ENCODE data around the gene ATP13A2. TPM values are rescaled to one million over a fixed set of nuclear protein-coding genes. Genes with fewer than 3 reads are reported as not detected.

The ATP13A2 gene
- total RNA-seq, 1 experiment from 2014 or later: 48.4 TPM

DNA sequence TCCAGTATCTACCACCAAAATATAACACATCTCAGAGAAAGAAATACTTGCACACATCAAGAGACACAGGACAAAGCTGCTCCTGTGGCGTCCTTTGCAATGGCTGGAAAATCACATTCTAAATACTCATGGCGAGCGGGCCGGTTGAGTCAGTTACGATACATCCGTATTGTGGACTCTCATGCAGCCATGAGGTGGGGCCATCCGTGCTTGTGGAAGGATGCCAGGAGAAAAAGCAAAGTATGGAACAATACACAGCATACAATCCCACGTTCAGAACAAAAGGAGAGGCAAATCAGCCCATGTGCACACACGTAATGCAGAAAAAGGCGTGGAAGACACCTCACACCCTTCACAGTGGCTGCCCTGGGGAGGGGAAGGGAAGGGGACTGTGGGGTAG lies 13.1 kb downstream of the ATP13A2 start:
- intact Hi-C loops (cut with micrococcal nuclease): no loop called here
- DNase-seq: peak; percentile 65
- Histone ChIP-seq H3K9ac (ENCODE audit: low read length) (no peak overlapping the region), H3K36me3 (ENCODE audit: low read depth, low read length) (peaks cover 15% of the 10 kb centered on the region), H3K4me1 (ENCODE audit: insufficient read depth, low read length) (peaks cover 18% of the 10 kb centered on the region), H3K79me2 (ENCODE audit: low read length) (no peaks in the 10 kb centered on the region), H3K27me3 (ENCODE audit: low read length) (no peaks in the 10 kb centered on the region), H3K27ac (ENCODE audit: low read length) (peak overlapping the region; percentile 69), H3K4me2 (ENCODE audit: low read length) (0 out of 2 replicates have a peak overlapping the region, but pooled peaks have one; percentile 1), H3F3A (ENCODE audit: low read length, unreplicated experiment) (no peaks in the 10 kb centered on the region), H4K20me1 (ENCODE audit: low read length) (no peaks in the 10 kb centered on the region), H2AFZ (ENCODE audit: low read length) (no peak overlapping the region), H3K9me3 (ENCODE audit: low read length) (no peaks in the 10 kb centered on the region), H3K9me2 (replicated peaks; ENCODE audit: low read length) (no peaks in the 10 kb centered on the region), H3K4me3 (ENCODE audit: low read length) (no peak overlapping the region)
- peak; percentile 75 for ATAC-seq
- TF ChIP-seq, protein P1, sequence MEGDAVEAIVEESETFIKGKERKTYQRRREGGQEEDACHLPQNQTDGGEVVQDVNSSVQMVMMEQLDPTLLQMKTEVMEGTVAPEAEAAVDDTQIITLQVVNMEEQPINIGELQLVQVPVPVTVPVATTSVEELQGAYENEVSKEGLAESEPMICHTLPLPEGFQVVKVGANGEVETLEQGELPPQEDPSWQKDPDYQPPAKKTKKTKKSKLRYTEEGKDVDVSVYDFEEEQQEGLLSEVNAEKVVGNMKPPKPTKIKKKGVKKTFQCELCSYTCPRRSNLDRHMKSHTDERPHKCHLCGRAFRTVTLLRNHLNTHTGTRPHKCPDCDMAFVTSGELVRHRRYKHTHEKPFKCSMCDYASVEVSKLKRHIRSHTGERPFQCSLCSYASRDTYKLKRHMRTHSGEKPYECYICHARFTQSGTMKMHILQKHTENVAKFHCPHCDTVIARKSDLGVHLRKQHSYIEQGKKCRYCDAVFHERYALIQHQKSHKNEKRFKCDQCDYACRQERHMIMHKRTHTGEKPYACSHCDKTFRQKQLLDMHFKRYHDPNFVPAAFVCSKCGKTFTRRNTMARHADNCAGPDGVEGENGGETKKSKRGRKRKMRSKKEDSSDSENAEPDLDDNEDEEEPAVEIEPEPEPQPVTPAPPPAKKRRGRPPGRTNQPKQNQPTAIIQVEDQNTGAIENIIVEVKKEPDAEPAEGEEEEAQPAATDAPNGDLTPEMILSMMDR (conservative IDR thresholded peaks at IDR 0.05; ENCODE audit: low read depth, low read length): no peak
- TF ChIP-seq EZH2 (IDR thresholded peaks at IDR 0.05; ENCODE audit: low read length, unreplicated experiment) (no peak), EZH2phosphoT487 (IDR thresholded peaks at IDR 0.05; ENCODE audit: borderline replicate concordance, low read length) (no peak)
- ChIA-PET POLR2A (ENCODE audit: unreplicated experiment) (no interaction called here), CTCF (no interaction called here)
- no TSS peak for BruUV-seq (replicated peaks)

DNA sequence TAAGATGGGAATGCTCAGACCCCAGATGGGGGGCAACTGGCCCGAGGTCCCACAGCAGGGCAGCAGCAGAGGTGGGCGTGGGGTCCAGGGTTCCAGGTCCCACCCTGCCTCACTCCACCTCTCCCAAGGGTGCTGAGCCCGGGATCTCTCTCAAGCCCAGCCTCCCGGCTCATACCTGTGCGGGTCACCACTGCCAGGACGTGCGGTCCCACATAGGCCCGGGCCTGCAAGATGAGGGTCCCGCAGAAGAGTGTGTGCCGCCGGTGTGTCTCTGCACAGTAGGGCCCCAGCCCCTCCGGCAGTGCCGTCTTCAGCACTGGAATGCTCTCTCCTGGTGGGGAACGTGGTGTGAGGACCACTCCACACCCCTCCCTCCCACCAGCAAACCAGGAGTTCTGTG lies 14.9 kb downstream of the ATP13A2 start:
- Histone ChIP-seq H4K20me1 (ENCODE audit: low read length) (no peaks in the 10 kb centered on the region), H3K36me3 (ENCODE audit: low read depth, low read length) (peaks cover 5% of the 10 kb centered on the region), H3K4me2 (ENCODE audit: low read length) (no peak overlapping the region), H3K9ac (ENCODE audit: low read length) (no peak overlapping the region), H3K27me3 (ENCODE audit: low read length) (no peaks in the 10 kb centered on the region), H3K27ac (ENCODE audit: low read length) (no peak overlapping the region), H3K4me1 (ENCODE audit: insufficient read depth, low read length) (peaks cover 9% of the 10 kb centered on the region; the same call in 1 of the 2 replicates), H3F3A (ENCODE audit: low read length, unreplicated experiment) (no peaks in the 10 kb centered on the region), H3K9me2 (replicated peaks; ENCODE audit: low read length) (no peaks in the 10 kb centered on the region), H3K79me2 (ENCODE audit: low read length) (no peaks in the 10 kb centered on the region), H3K9me3 (ENCODE audit: low read length) (no peaks in the 10 kb centered on the region), H2AFZ (ENCODE audit: low read length) (no peak overlapping the region), H3K4me3 (ENCODE audit: low read length) (no peak overlapping the region)
- TF ChIP-seq, protein P1 (conservative IDR thresholded peaks at IDR 0.05; ENCODE audit: low read depth, low read length): no peak
- TF ChIP-seq EZH2 (IDR thresholded peaks at IDR 0.05; ENCODE audit: low read length, unreplicated experiment) (no peak), EZH2phosphoT487 (IDR thresholded peaks at IDR 0.05; ENCODE audit: borderline replicate concordance, low read length) (no peak)
- DNase-seq (no peak), ATAC-seq (no peak)
- ChIA-PET CTCF (no interaction called here), POLR2A (ENCODE audit: unreplicated experiment) (no interaction called here)
- no TSS peak for BruUV-seq (replicated peaks)
- intact Hi-C loops (cut with micrococcal nuclease): no loop called here

DNA sequence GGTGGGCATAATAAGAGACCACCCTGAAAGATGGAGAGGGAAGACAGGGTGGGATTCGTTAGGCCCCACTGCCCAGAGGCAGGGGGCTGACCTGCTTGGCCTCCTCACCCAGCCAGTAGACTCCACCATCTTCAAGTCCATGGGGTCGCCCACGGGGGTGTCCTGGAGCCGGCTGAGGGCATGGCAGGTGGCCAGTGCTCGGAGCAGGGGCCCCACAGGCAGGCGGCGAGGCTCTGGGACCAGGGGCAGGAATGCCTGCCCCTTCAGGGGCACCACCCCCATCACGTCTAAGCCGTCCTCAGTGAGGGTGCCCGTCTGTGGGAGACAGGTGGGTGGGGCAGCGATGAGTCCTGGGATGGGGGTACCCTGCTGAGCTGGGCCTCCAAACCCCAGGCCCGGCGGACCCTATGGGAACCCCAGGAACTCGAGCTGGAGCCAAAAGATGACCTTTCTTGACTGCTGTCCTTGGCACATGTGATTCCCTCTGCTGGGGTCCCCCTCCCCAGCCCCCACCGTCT lies 18.1 kb downstream of the ATP13A2 start:
- H3K9ac ChIP-seq (ENCODE audit: low read length): no peak overlapping the region
- peaks cover 5% of the 10 kb centered on the region; the same call in 1 of the 2 replicates for H3K4me1 ChIP-seq (ENCODE audit: insufficient read depth, low read length)
- CTCF ChIA-PET: no interaction called here
- POLR2A ChIA-PET (ENCODE audit: unreplicated experiment): no interaction called here
- H2AFZ ChIP-seq (ENCODE audit: low read length): no peak overlapping the region
- H3K27ac ChIP-seq (ENCODE audit: low read length): no peak overlapping the region
- BruUV-seq (replicated peaks): no TSS peak
- no peaks in the 10 kb centered on the region for H3K27me3 ChIP-seq (ENCODE audit: low read length)
- H3K9me2 ChIP-seq (replicated peaks; ENCODE audit: low read length): no peaks in the 10 kb centered on the region
- H4K20me1 ChIP-seq (ENCODE audit: low read length): no peaks in the 10 kb centered on the region
- H3K4me3 ChIP-seq (ENCODE audit: low read length): no peak overlapping the region
- no peaks in the 10 kb centered on the region for H3F3A ChIP-seq (ENCODE audit: low read length, unreplicated experiment)
- no peaks in the 10 kb centered on the region for H3K36me3 ChIP-seq (ENCODE audit: low read depth, low read length)
- no peaks in the 10 kb centered on the region for H3K79me2 ChIP-seq (ENCODE audit: low read length)
- intact Hi-C loops (cut with micrococcal nuclease): no loop called here
- H3K4me2 ChIP-seq (ENCODE audit: low read length): no peak overlapping the region
- H3K9me3 ChIP-seq (ENCODE audit: low read length): no peaks in the 10 kb centered on the region
- TF ChIP-seq EZH2phosphoT487 (IDR thresholded peaks at IDR 0.05; ENCODE audit: borderline replicate concordance, low read length) (no peak), EZH2 (IDR thresholded peaks at IDR 0.05; ENCODE audit: low read length, unreplicated experiment) (no peak)
- TF ChIP-seq, protein P1 (conservative IDR thresholded peaks at IDR 0.05; ENCODE audit: low read depth, low read length): no peak
- ATAC-seq: no peak
- no peak for DNase-seq
